Cardiac muscle cell (in vitro differentiated cells and primary cell): Measurements from ENCODE around the gene ZSCAN25. TPM values are rescaled to one million over a fixed set of nuclear protein-coding genes. Genes with fewer than 3 reads are reported as not detected.

Experiments used
- DNase-seq, 2 donors: peaks; one replicate each; pipeline versions ENCODE4 v3.0.0 to v3.0.0-alpha.2; 2010 to 2017; ENCODE audit warnings: low read depth in 1 of 2, low spot score in 1 of 2
- H3K27ac ChIP-seq: fragments of 200-600 bp; sonication (generic); 2 replicates; pipeline ENCODE4 v1.5.1; 2016
- H3K27me3 ChIP-seq: fragments of 200-600 bp; sonication (generic); 2 replicates; pipeline ENCODE4 v1.6.0; 2016; ENCODE audit warnings: control low read depth
- H3K36me3 ChIP-seq: fragments of 200-600 bp; sonication (generic); 2 replicates; pipeline ENCODE4 v1.5.1; 2016; ENCODE audit warnings: control low read depth
- H3K4me1 ChIP-seq: fragments of 200-600 bp; sonication (generic); 2 replicates; pipeline ENCODE4 v1.8.1; 2017; ENCODE audit warnings: low read depth, mild to moderate bottlenecking, mixed run types
- H3K4me3 ChIP-seq: fragments of 200-600 bp; sonication (generic); 2 replicates; pipeline ENCODE4 v1.5.1; 2016; ENCODE audit warnings: mild to moderate bottlenecking
- H3K9me3 ChIP-seq: fragments of 200-600 bp; sonication (generic); 2 replicates; pipeline ENCODE4 v1.5.1; 2017; ENCODE audit warnings: low read depth, mild to moderate bottlenecking, control low read depth
- CTCF ChIP-seq: IDR thresholded peaks from 2 replicates; pipeline ENCODE4 v1.5.1; 2012; ENCODE audit warnings: low read depth, mild to moderate bottlenecking, low read length
- polyA plus RNA-seq: library from polyadenylated mRNA; unstranded; fragments of >200 nt; fragmentation: Nextera tagmentation; extraction: Ambion mirVana; gene quantifications from 2 replicates; pipeline ENCODE4 v1.2.1, GENCODE V29; 2016
- total RNA-seq: library from RNA; depleted of rRNA; stranded (reverse); fragments of >200 nt; gene quantifications from 2 replicates; pipeline ENCODE4 v1.2.3, GENCODE V29; 2016

The ZSCAN25 gene
- total and polyA plus RNA-seq, 2 experiments from 2014 or later, result 13.8 to 22.8 TPM

- no peaks in the 10 kb centered on the region for H3K4me1 ChIP-seq
- no peaks in the 10 kb centered on the region for H3K36me3 ChIP-seq
- H3K27me3 ChIP-seq, result no peaks in the 10 kb centered on the region
- no peak overlapping the region for H3K4me3 ChIP-seq
- no peaks in the 10 kb centered on the region for H3K9me3 ChIP-seq
- no peak for DNase-seq
- TF ChIP-seq CTCF, result no peak
- H3K27ac ChIP-seq, result no peak overlapping the region
These were observed 9.2 kb upstream of the ZSCAN25 start for GRCh38 chr7:99607548-99607947.

- DNase-seq, result no peak
- H3K27ac ChIP-seq, result no peak overlapping the region
- H3K9me3 ChIP-seq, result no peaks in the 10 kb centered on the region
- no peaks in the 10 kb centered on the region for H3K4me1 ChIP-seq
- TF ChIP-seq CTCF, result no peak
- H3K36me3 ChIP-seq, result peaks cover 11% of the 10 kb centered on the region
- H3K27me3 ChIP-seq, result no peaks in the 10 kb centered on the region
- no peak overlapping the region for H3K4me3 ChIP-seq
These were observed 2.3 kb upstream of the ZSCAN25 start for GRCh38 chr7:99614495-99614894.

GRCh38 chr7:99615989-99616358 lies 772 bp upstream of the ZSCAN25 start:
- H3K27me3 ChIP-seq, result no peaks in the 10 kb centered on the region
- TF ChIP-seq CTCF, result no peak
- H3K9me3 ChIP-seq, result no peaks in the 10 kb centered on the region
- H3K36me3 ChIP-seq, result peaks cover 23% of the 10 kb centered on the region
- peak overlapping the region; percentile 86 for H3K4me3 ChIP-seq
- no peak overlapping the region for H3K27ac ChIP-seq
- no peaks in the 10 kb centered on the region for H3K4me1 ChIP-seq
- DNase-seq, result no peak

- peak overlapping the region; percentile 86 for H3K4me3 ChIP-seq
- TF ChIP-seq CTCF, result no peak
These were observed 541 bp downstream of the ZSCAN25 start for GRCh38 chr7:99617192-99617781.

GRCh38 chr7:99618726-99619125 lies 2.0 kb downstream of the ZSCAN25 start:
- no peak overlapping the region for H3K27ac ChIP-seq
- TF ChIP-seq CTCF, result no peak
- DNase-seq, result no peak
- H3K36me3 ChIP-seq, result peaks cover 49% of the 10 kb centered on the region
- no peak overlapping the region for H3K4me3 ChIP-seq
- H3K27me3 ChIP-seq, result no peaks in the 10 kb centered on the region
- H3K9me3 ChIP-seq, result no peaks in the 10 kb centered on the region
- H3K4me1 ChIP-seq, result no peaks in the 10 kb centered on the region

More at GRCh38 chr7:99617192-99617781, 541 bp downstream of the ZSCAN25 start:
- Histone ChIP-seq H3K27ac (peak overlapping the region; percentile 85), H3K4me1 (no peaks in the 10 kb centered on the region), H3K9me3 (no peaks in the 10 kb centered on the region), H3K36me3 (peaks cover 34% of the 10 kb centered on the region), H3K27me3 (no peaks in the 10 kb centered on the region)
- no peak for DNase-seq
